ENCODE results near the gene KATNB1.

- TF ChIP-seq CTCF (IDR thresholded peaks at IDR 0.05 in 2 of 3, conservative IDR thresholded peaks at IDR 0.05 in 1 of 3; ENCODE audit: borderline replicate concordance in 1 of 3, insufficient read depth in 1 of 3, low read depth in 2 of 3, low read length in 2 of 3): no peak
- no peak for TF ChIP-seq REST (IDR thresholded peaks at IDR 0.05; ENCODE audit: low read depth)
- no peak for TF ChIP-seq JUND (IDR thresholded peaks at IDR 0.05)
- no peak for TF ChIP-seq POLR2A (IDR thresholded peaks at IDR 0.05; ENCODE audit: borderline replicate concordance, extremely low read depth, insufficient read depth, insufficient read length)
- no peak for TF ChIP-seq CBX3 (IDR thresholded peaks at IDR 0.05; ENCODE audit: low read depth)
- no peak for TF ChIP-seq YY1 (IDR thresholded peaks at IDR 0.05; ENCODE audit: extremely low read depth, insufficient replicate concordance, low read depth, low read length)
- no peak for TF ChIP-seq EZH2phosphoT487 (IDR thresholded peaks at IDR 0.05; ENCODE audit: borderline replicate concordance)
- TF ChIP-seq EZH2 (IDR thresholded peaks at IDR 0.05): no peak
- no peak for TF ChIP-seq RAD21 (IDR thresholded peaks at IDR 0.05; ENCODE audit: low read depth)
- TF ChIP-seq ZFX (IDR thresholded peaks at IDR 0.05): no peak
- no peak for TF ChIP-seq CEBPB (IDR thresholded peaks at IDR 0.05; ENCODE audit: low read depth)
- TF ChIP-seq ZBTB33 (IDR thresholded peaks at IDR 0.05; ENCODE audit: extremely low read depth, insufficient replicate concordance, low read length): no peak
- no peak for TF ChIP-seq ZNF274 (IDR thresholded peaks at IDR 0.05; ENCODE audit: low read depth, low read length)
These were observed 35.7 kb downstream of the KATNB1 start for GRCh38 chr16:57771141-57771785.
